Breast epithelium (tissue), 4 donors: ENCODE measurements around the gene INTS6L. TPM values are rescaled to one million over a fixed set of nuclear protein-coding genes. Genes with fewer than 3 reads are reported as not detected.
A peak's percentile ranks its signal among the peaks of the same experiment; 100 is the strongest.
"Not testable (repeated sequence)": the region's sequence is repeated elsewhere in the genome, so short reads cannot be mapped to it uniquely, and the experiment has no call there.

Source experiments
- DNase-seq, 2 donors: peaks; one replicate each; pipeline ENCODE4 v3.0.0-alpha.2; 2019; ENCODE audit warnings: low spot score in 2 of 2
- H3K27ac ChIP-seq, 2 donors: fragments of 200-600 bp; sonication (generic) in 1 of 2; one replicate each; pipeline ENCODE4 v1.5.1; 2016 to 2019; ENCODE audit warnings: mild to moderate bottlenecking in 1 of 2
- H3K27me3 ChIP-seq, 2 donors: fragments of 200-600 bp; sonication (generic) in 1 of 2; one replicate each; pipeline versions ENCODE4 v1.5.1 to v1.6.0; 2017 to 2019; ENCODE audit warnings: control low read depth in 1 of 2, mild to moderate bottlenecking in 1 of 2
- H3K36me3 ChIP-seq: fragments of 200-600 bp; one replicate; pipeline ENCODE4 v1.5.1; 2019
- H3K4me1 ChIP-seq, 2 donors: fragments of 200-600 bp; sonication (generic); one replicate each; pipeline ENCODE4 v1.5.1; 2016 to 2019; ENCODE audit warnings: control low read depth in 1 of 2
- H3K4me3 ChIP-seq, 3 donors: fragments of 200-600 bp; sonication (generic); 1 replicate in 2 of 3; 2 replicates in 1 of 3; pipeline ENCODE4 v1.5.1; 2016 to 2019; ENCODE audit warnings: mild to moderate bottlenecking in 3 of 3, moderate library complexity in 2 of 3
- H3K9me3 ChIP-seq, 2 donors: fragments of 200-600 bp; sonication (generic) in 1 of 2; one replicate each; pipeline ENCODE4 v1.5.1; 2016 to 2019; ENCODE audit warnings: control low read depth in 1 of 2
- CTCF ChIP-seq, 3 donors: fragments of 450-650 bp; IDR thresholded peaks; one replicate each; pipeline ENCODE4 v1.5.1; 2016 to 2017; ENCODE audit warnings: antibody characterized with exemption in 3 of 3, mild to moderate bottlenecking in 3 of 3, moderate library complexity in 3 of 3
- POLR2A ChIP-seq: fragments of 450-650 bp; IDR thresholded peaks from one replicate; pipeline ENCODE4 v1.6.1; 2016; ENCODE audit warnings: antibody characterized with exemption, mild to moderate bottlenecking, moderate library complexity
- POLR2AphosphoS5 ChIP-seq, 3 donors: sonication (generic); formaldehyde crosslinking; IDR thresholded peaks; one replicate each; pipeline ENCODE4 v1.6.1; 2017; ENCODE audit warnings: antibody characterized with exemption in 3 of 3
- intact Hi-C: fragments of 100-400 bp; cut with DNase I; formaldehyde crosslinking; loops from one replicate; pipeline ENCODE4 v1.15.1; 2023; ENCODE audit warnings: low total_unique reads
- total RNA-seq, 3 donors: library from RNA; depleted of rRNA; stranded (reverse); fragments of >200 nt; gene quantifications; one replicate each; pipeline ENCODE4 v1.1.0, GENCODE V29; 2016

INTS6L gene
- total RNA-seq, 3 donors from 2014 or later: 7.7 to 23.4 (median 12.5) TPM

- Histone ChIP-seq H3K36me3 (no peaks in the 10 kb centered on the region), H3K27ac (no peak overlapping the region), H3K4me3 (no peak overlapping the region), H3K27me3 (no peaks in the 10 kb centered on the region), H3K9me3 (no peaks in the 10 kb centered on the region), H3K4me1 (no peaks in the 10 kb centered on the region)
- DNase-seq: no peak
- intact Hi-C loops: no loop called here
- TF ChIP-seq CTCF (IDR thresholded peaks at IDR 0.05) (no peak), POLR2A (no peak), POLR2AphosphoS5 (IDR thresholded peaks at IDR 0.05) (no peak)
Observed at GRCh38 chrX:135557344-135557743, 36.9 kb downstream of the INTS6L start.

GRCh38 chrX:135572436-135572835 lies 52.0 kb downstream of the INTS6L start:
- Histone ChIP-seq H3K27ac (no peak overlapping the region), H3K9me3 (no peaks in the 10 kb centered on the region), H3K4me1 (no peaks in the 10 kb centered on the region), H3K36me3 (no peaks in the 10 kb centered on the region), H3K27me3 (peaks cover 0 to 19% of the 10 kb centered on the region in 2 donors), H3K4me3 (no peak overlapping the region)
- intact Hi-C loops: no loop called here
- TF ChIP-seq POLR2A: no peak
- no peak for TF ChIP-seq POLR2AphosphoS5 (IDR thresholded peaks at IDR 0.05)
- peak in 1 of 3 donors; percentile 32 for TF ChIP-seq CTCF (IDR thresholded peaks at IDR 0.05)
- no peak for DNase-seq

- H3K4me3 ChIP-seq: no peak overlapping the region
- DNase-seq: no peak
- intact Hi-C loops: no loop called here
- no peaks in the 10 kb centered on the region for H3K36me3 ChIP-seq
- peaks cover 0 to 37% of the 10 kb centered on the region in 2 donors for H3K27me3 ChIP-seq
- no peaks in the 10 kb centered on the region for H3K9me3 ChIP-seq
- no peaks in the 10 kb centered on the region for H3K4me1 ChIP-seq
- H3K27ac ChIP-seq: no peak overlapping the region
- TF ChIP-seq CTCF (IDR thresholded peaks at IDR 0.05): no peak
- no peak for TF ChIP-seq POLR2A
- no peak for TF ChIP-seq POLR2AphosphoS5 (IDR thresholded peaks at IDR 0.05)
Observed at GRCh38 chrX:135581496-135581895, 61.0 kb downstream of the INTS6L start.

GRCh38 chrX:135585153-135585552 lies 64.7 kb downstream of the INTS6L start:
- no peaks in the 10 kb centered on the region for H3K9me3 ChIP-seq
- TF ChIP-seq POLR2A: no peak
- TF ChIP-seq POLR2AphosphoS5 (IDR thresholded peaks at IDR 0.05): no peak
- no peak for TF ChIP-seq CTCF (IDR thresholded peaks at IDR 0.05)
- H3K4me3 ChIP-seq: no peak overlapping the region
- H3K27ac ChIP-seq: no peak overlapping the region
- no peaks in the 10 kb centered on the region for H3K4me1 ChIP-seq
- peaks cover 0 to 18% of the 10 kb centered on the region in 2 donors for H3K27me3 ChIP-seq
- intact Hi-C loops: no loop called here
- no peak for DNase-seq
- H3K36me3 ChIP-seq: no peaks in the 10 kb centered on the region

- H3K27ac ChIP-seq: no peak overlapping the region
- peaks cover 0 to under 1% of the 10 kb centered on the region in 2 donors for H3K27me3 ChIP-seq
- H3K4me1 ChIP-seq: no peaks in the 10 kb centered on the region
- H3K4me3 ChIP-seq: no peak overlapping the region
- H3K36me3 ChIP-seq: no peaks in the 10 kb centered on the region
- intact Hi-C loops: loop anchor here (5.0 kb wide), 1 partner anchor 210 kb away; no protein-coding TSS in a partner anchor
- no peaks in the 10 kb centered on the region for H3K9me3 ChIP-seq
- DNase-seq: no peak
- TF ChIP-seq CTCF (IDR thresholded peaks at IDR 0.05): no peak
- no peak for TF ChIP-seq POLR2AphosphoS5 (IDR thresholded peaks at IDR 0.05)
- TF ChIP-seq POLR2A: no peak
Observed at GRCh38 chrX:135591871-135592270, 71.4 kb downstream of the INTS6L start.

- not testable (repeated sequence) for H3K4me1 ChIP-seq, H3K36me3 ChIP-seq, H3K27me3 ChIP-seq, H3K4me3 ChIP-seq, H3K9me3 ChIP-seq, DNase-seq, H3K27ac ChIP-seq
- intact Hi-C loops: loop anchor here (5.0 kb wide), 1 partner anchor 212 kb away; no protein-coding TSS in a partner anchor
Observed at GRCh38 chrX:135594049-135594448, 73.6 kb downstream of the INTS6L start.

GRCh38 chrX:135594453-135594852 lies 74.0 kb downstream of the INTS6L start:
- not testable (repeated sequence) for H3K4me1 ChIP-seq, H3K9me3 ChIP-seq, H3K36me3 ChIP-seq, DNase-seq, H3K27me3 ChIP-seq, H3K27ac ChIP-seq, H3K4me3 ChIP-seq
- intact Hi-C loops: loop anchor here (5.0 kb wide), 1 partner anchor 212 kb away; no protein-coding TSS in a partner anchor
